Astrocyte (in vitro differentiated cells and primary cell): ENCODE results near the gene BBOX1. TPM values are rescaled to one million over a fixed set of nuclear protein-coding genes. Genes with fewer than 3 reads are reported as not detected.
"Not testable (repeated sequence)": the region's sequence is repeated elsewhere in the genome, so short reads cannot be mapped to it uniquely, and the experiment has no call there.

Experiments used
- DNase-seq: peaks from one replicate; pipeline ENCODE4 v3.0.0-alpha.2; 2010; ENCODE audit warnings: low read depth
- FAIRE-seq: peaks from 2 replicates; lab custom pipeline; 2011; peaks lifted over from hg19 to GRCh38; lab: Jason Lieb, UNC
- H2AFZ ChIP-seq: 2 replicates; pipeline ENCODE4 v1.6.0; 2012; ENCODE audit warnings: low read depth, low read length, inconsistent platforms
- H3K27ac ChIP-seq: 2 replicates; pipeline ENCODE4 v1.5.1; 2011; ENCODE audit warnings: low read depth, low read length, inconsistent platforms
- H3K27me3 ChIP-seq: 2 replicates; pipeline ENCODE4 v1.6.0; 2011; ENCODE audit warnings: low read length, inconsistent platforms; ENCODE audit not compliant: insufficient read depth
- H3K36me3 ChIP-seq: 2 replicates; pipeline ENCODE4 v1.5.1; 2011; ENCODE audit warnings: low read length, inconsistent platforms; ENCODE audit not compliant: insufficient read depth
- H3K4me1 ChIP-seq: 2 replicates; pipeline ENCODE4 v1.5.1; 2011; ENCODE audit warnings: low read length, inconsistent platforms; ENCODE audit not compliant: insufficient read depth
- H3K4me2 ChIP-seq: 2 replicates; pipeline ENCODE4 v1.6.0; 2012; ENCODE audit warnings: low read length, inconsistent platforms
- H3K4me3 ChIP-seq: 2 replicates; pipeline ENCODE4 v1.5.1; 2011; ENCODE audit warnings: low read depth, mild to moderate bottlenecking, low read length, inconsistent platforms; ENCODE audit not compliant: insufficient read depth
- H3K79me2 ChIP-seq: 2 replicates; pipeline ENCODE4 v1.6.0; 2012; ENCODE audit warnings: mild to moderate bottlenecking, low read length, inconsistent platforms; ENCODE audit not compliant: insufficient read depth
- H3K9ac ChIP-seq: 2 replicates; pipeline ENCODE4 v1.6.0; 2012; ENCODE audit warnings: mild to moderate bottlenecking, low read length, inconsistent platforms
- H3K9me3 ChIP-seq: 2 replicates; pipeline ENCODE4 v1.5.1; 2012; ENCODE audit warnings: low read depth, mild to moderate bottlenecking, low read length, inconsistent platforms; ENCODE audit not compliant: insufficient read depth
- H4K20me1 ChIP-seq: 2 replicates; pipeline ENCODE4 v1.6.0; 2012; ENCODE audit warnings: low read length, inconsistent platforms; ENCODE audit not compliant: insufficient read depth
- H3K27ac Mint-ChIP-seq: one replicate; pipeline ENCODE4 v1.8.0; 2021; ENCODE audit warnings: mild to moderate bottlenecking, mixed read lengths; ENCODE audit not compliant: unreplicated experiment
- H3K27me3 Mint-ChIP-seq: one replicate; pipeline ENCODE4 v1.8.0; 2021; ENCODE audit warnings: low read depth, mixed read lengths; ENCODE audit not compliant: unreplicated experiment
- H3K36me3 Mint-ChIP-seq: one replicate; pipeline ENCODE4 v1.8.0; 2021; ENCODE audit warnings: low read depth, mixed read lengths; ENCODE audit not compliant: unreplicated experiment
- H3K4me1 Mint-ChIP-seq: one replicate; pipeline ENCODE4 v1.8.0; 2021; ENCODE audit warnings: low read depth, mixed read lengths; ENCODE audit not compliant: unreplicated experiment
- H3K4me3 Mint-ChIP-seq: one replicate; pipeline ENCODE4 v1.8.0; 2021; ENCODE audit warnings: mild to moderate bottlenecking, moderate library complexity, mixed read lengths; ENCODE audit not compliant: unreplicated experiment
- H3K9me3 Mint-ChIP-seq: one replicate; pipeline ENCODE4 v1.8.0; 2021; ENCODE audit warnings: mild to moderate bottlenecking, mixed read lengths; ENCODE audit not compliant: unreplicated experiment
- EZH2 ChIP-seq: IDR thresholded peaks from 2 replicates; pipeline ENCODE4 v1.6.1; 2012; ENCODE audit warnings: mild to moderate bottlenecking, low read length, inconsistent platforms; ENCODE audit not compliant: insufficient read depth
- total RNA-seq: library from RNA; stranded (reverse); gene quantifications from 2 replicates; pipeline ENCODE4 v1.2.1, GENCODE V29; 2021
- TF ChIP-seq, protein P1 (sequence below): IDR thresholded peaks from 2 replicates; pipeline ENCODE4 v1.5.1; 2011; ENCODE audit warnings: low read depth, mild to moderate bottlenecking, inconsistent platforms, low read length, moderate library complexity; ENCODE audit not compliant: insufficient read depth

BBOX1 gene
- total RNA-seq, 1 donor from 2014 or later: 0.39 TPM

DNA sequence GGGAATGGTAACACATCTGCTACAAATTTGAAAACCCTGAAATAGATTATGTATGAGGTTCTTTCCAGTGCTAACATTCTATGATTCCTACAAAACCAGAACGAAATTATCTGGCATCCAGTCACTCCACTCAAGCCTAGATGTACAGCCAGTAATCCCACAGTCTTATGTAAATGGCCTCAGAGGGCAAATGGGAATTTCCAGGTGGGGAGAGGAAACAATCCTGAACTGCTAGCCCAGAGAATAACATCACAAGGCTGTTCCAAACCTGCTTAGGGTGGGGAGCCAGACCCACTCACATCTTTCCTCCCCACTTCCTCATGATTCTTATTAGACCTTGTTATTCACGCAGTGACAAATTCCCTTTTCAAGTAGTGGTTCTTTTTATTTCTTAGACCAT is 43.2 kb upstream of the BBOX1 start:
- FAIRE-seq (no peak), DNase-seq (peak; percentile 22)
- H3K9me3 Mint-ChIP-seq: no peaks in the 10 kb centered on the region
- Histone ChIP-seq H3K36me3 (no peaks in the 10 kb centered on the region), H3K4me2 (no peak overlapping the region), H3K79me2 (no peaks in the 10 kb centered on the region), H3K27me3 (no peaks in the 10 kb centered on the region), H2AFZ (no peak overlapping the region), H3K9ac (no peak overlapping the region), H3K4me1 (peaks cover 8% of the 10 kb centered on the region), H3K9me3 (no peaks in the 10 kb centered on the region), H3K4me3 (no peak overlapping the region), H4K20me1 (no peaks in the 10 kb centered on the region), H3K27ac (no peak overlapping the region)
- H3K27ac Mint-ChIP-seq: no peak overlapping the region
- TF ChIP-seq EZH2: no peak
- TF ChIP-seq, protein P1, sequence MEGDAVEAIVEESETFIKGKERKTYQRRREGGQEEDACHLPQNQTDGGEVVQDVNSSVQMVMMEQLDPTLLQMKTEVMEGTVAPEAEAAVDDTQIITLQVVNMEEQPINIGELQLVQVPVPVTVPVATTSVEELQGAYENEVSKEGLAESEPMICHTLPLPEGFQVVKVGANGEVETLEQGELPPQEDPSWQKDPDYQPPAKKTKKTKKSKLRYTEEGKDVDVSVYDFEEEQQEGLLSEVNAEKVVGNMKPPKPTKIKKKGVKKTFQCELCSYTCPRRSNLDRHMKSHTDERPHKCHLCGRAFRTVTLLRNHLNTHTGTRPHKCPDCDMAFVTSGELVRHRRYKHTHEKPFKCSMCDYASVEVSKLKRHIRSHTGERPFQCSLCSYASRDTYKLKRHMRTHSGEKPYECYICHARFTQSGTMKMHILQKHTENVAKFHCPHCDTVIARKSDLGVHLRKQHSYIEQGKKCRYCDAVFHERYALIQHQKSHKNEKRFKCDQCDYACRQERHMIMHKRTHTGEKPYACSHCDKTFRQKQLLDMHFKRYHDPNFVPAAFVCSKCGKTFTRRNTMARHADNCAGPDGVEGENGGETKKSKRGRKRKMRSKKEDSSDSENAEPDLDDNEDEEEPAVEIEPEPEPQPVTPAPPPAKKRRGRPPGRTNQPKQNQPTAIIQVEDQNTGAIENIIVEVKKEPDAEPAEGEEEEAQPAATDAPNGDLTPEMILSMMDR: no peak
- H3K36me3 Mint-ChIP-seq: no peaks in the 10 kb centered on the region
- H3K27me3 Mint-ChIP-seq: no peaks in the 10 kb centered on the region
- H3K4me3 Mint-ChIP-seq: no peak overlapping the region
- H3K4me1 Mint-ChIP-seq: peaks cover 5% of the 10 kb centered on the region

DNA sequence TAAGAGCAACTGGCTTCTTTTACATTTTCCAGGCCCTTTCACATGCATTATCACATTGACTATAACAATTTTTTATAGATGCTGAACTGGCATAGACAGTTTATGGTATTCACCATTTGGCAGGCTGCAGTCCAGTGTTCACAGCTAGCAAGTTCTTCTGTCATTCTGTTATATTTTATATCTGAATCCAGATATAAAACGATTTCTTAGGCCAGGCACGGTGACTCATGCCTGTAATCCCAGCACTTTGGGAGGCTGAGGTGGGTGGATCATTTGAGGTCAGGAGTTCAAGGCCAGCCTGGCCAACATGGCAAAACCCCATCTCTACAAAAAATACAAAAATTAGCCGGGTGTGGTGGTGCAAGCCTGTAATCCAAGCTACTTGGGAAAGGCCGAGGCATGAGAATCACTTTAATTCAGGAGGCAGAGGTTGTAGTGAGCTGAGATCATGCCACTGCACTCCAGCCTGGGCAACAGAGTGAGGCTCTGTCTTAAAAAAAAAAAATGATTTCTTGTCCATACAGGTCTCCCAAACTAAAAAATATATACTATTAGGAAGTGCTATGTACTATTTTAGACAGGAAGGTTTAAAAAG is 39.4 kb upstream of the BBOX1 start:
- H3K27me3 Mint-ChIP-seq, H3K9me3 Mint-ChIP-seq, H3K4me1 Mint-ChIP-seq, H3K27ac Mint-ChIP-seq, H3K4me2 ChIP-seq, H3K4me1 ChIP-seq, H4K20me1 ChIP-seq, H3K27ac ChIP-seq, H3K36me3 Mint-ChIP-seq, H3K9ac ChIP-seq, H3K9me3 ChIP-seq, DNase-seq, H3K36me3 ChIP-seq, H2AFZ ChIP-seq, H3K79me2 ChIP-seq, H3K4me3 ChIP-seq, FAIRE-seq, H3K4me3 Mint-ChIP-seq, H3K27me3 ChIP-seq: not testable (repeated sequence)

DNA sequence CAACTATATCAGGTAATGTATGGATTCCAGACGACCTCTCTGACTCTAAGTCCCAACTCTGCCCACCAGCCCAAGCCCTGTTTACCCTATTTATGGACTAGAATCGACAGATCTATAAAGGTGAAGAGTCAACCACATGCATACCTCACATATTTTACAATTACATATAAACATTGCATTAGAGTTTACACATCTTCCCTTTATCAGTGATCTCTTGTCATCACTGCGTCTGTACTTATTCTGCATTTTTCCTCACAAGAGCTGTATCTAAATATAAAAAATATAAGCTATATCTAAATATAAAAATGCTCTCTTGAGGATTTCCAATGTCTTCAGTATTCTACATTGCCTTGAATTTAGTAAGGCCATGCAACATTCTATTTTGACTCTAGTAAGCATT is 38.2 kb upstream of the BBOX1 start:
- Mint-ChIP-seq H3K4me1 (no peaks in the 10 kb centered on the region), H3K36me3 (no peaks in the 10 kb centered on the region), H3K27me3 (peaks cover 2% of the 10 kb centered on the region), H3K27ac (no peak overlapping the region), H3K9me3 (no peaks in the 10 kb centered on the region), H3K4me3 (no peak overlapping the region)
- Histone ChIP-seq H3K4me3 (no peak overlapping the region), H2AFZ (no peak overlapping the region), H3K9ac (no peak overlapping the region), H3K4me1 (no peaks in the 10 kb centered on the region), H3K27ac (no peak overlapping the region), H3K36me3 (no peaks in the 10 kb centered on the region), H3K27me3 (no peaks in the 10 kb centered on the region), H3K4me2 (no peak overlapping the region), H3K9me3 (no peaks in the 10 kb centered on the region), H3K79me2 (no peaks in the 10 kb centered on the region), H4K20me1 (no peaks in the 10 kb centered on the region)
- no peak for TF ChIP-seq EZH2
- TF ChIP-seq, protein P1: no peak
- DNase-seq (no peak), FAIRE-seq (no peak)
